DMS79 (cell line): Measurements from ENCODE around the gene NELL1.
"Not testable (repeated sequence)": the region's sequence is repeated elsewhere in the genome, so short reads cannot be mapped to it uniquely, and the experiment has no call there.

Experiments
- DNase-seq: peaks from one replicate; lab custom pipeline; 2025; lab: John Stamatoyannopoulos, UW

Gene NELL1

DNA sequence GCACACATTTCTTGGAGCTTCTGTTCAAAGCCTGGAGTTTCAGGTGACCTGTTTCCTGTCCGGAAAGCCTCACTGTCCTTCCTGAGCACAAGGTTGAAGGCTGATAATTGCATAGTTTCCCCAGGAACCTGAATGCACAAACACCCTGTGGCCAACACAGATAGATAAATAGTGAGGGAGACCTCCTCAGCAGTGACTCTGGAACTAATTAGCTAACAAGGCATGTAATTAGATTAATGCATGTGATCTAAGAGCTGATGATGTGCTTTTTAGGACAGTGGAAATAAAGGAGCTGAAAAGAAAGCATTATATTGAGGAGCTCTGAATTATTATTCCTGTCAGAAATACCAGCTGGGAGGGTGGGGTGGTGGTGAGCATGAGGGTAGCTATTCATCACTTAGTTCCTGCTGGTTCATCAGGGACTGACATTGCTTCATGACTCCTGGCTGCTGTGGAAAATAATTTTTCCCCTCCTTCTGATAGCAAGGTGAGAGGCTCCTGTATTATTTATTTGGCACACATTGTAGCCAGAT is 101.1 kb downstream of the NELL1 start:
- DNase-seq: no peak

DNA sequence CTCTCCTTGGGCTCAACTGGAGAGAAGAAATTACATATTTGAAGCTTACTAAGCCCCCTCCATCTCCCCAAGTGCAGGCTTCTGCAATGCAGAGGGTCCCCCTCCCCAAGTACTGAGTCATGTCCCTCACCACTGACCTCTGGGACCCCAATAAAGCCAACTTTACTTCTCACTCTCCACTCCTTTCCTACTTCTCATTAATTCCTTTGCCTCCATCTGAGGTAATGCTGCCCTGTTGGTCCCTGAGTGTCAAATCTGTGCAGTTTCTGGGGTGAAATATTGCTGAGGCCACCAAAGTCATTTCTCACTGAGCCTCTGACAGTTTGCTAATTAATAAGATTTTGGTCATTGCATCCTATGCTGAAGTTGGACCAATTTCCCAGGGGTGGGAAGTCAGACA is 101.6 kb downstream of the NELL1 start:
- DNase-seq: no peak

DNA sequence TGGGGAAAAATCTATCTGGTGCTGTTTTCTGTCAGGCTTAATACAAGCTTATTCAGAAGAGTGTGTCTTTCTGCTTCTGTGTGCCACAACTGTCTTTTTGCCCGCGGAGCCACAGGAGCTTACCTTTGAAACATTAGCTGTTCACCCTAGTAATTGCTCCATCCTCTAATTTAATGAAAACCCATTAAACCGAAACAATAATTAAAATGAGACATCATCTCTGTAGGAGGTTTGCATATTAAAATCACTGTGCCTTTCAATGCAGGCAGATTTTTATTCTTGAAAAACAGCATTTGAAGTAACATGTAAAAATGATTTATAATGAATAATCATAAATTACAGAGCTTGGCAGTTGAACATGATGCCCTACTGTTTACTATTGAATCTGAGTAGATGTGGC is 102.3 kb downstream of the NELL1 start:
- DNase-seq: no peak

DNA sequence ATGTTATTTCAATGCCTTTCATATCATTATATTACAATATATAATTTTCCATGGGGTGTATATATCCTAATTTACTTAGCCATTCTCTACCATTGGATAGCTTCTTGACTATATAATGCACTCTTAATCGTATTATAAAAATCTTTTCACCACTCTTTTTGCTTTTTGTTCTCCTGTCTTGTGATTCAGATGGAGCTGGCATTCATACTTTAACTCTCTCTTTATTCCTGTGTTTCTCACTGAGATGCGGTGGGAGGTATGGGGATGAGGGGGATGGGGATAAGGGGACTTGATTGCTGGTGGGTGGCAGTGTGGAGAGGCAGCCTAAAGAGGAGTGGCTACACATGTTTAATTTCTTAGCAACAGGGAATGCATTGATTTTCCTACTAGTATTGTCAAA is 105.9 kb downstream of the NELL1 start:
- DNase-seq: no peak

DNA sequence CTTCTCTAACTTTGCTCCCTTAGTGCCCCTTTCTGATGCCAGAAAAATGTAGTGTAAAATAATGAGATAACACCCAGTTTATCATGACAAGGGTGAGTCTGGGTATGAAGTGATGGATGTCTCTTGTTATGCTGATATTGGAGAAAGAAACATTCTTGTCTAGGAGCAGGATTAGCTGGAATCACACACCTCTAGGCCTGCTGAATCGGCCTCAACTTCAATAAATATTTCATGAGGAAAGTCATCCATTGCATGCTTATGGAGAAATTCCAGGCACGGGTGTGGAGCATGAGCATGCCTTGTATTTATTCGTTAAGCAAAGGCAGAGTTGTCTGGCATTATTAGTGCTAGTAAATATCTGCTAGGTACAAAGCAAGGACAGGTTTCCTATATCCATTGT is 113.4 kb downstream of the NELL1 start:
- no peak for DNase-seq

DNA sequence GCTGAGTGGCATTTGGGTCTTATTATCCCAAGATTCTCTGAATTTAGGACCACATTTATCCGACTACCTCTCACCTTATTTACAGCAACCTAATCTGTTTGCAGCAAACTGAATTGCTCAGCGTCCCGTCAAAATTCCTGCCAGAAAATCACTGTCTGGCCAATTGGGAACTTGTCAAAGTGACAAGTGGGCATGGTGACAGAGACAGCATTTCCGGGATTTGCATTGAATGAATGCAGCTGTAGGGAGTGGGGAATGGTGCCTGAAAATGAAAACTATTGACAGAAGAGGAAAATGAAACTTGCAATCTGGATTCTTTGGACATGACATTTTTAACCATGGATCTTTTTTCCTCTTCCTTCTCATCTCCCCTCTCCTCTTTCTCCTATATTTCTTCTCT is 113.8 kb downstream of the NELL1 start:
- DNase-seq: no peak

DNA sequence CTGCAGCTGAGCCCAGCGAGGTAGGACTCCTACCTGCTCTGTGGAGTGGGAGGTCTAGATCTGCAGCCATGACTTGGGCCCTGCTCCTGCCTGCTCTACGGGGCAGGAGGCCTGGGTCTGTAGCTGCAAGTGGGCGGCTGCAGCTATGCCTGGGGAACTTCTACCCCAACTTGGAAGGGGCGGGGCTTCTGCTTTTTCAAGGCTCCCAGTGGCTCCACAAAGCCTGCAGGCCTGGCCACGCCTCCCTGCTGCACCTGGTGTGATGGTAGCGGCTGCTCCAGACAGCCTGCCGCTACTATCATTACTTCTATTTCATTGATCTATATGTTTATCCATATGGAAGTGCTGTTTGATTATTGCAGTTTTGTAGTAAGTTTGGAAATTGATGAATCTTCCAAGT is 121.2 kb downstream of the NELL1 start:
- no peak for DNase-seq

DNA sequence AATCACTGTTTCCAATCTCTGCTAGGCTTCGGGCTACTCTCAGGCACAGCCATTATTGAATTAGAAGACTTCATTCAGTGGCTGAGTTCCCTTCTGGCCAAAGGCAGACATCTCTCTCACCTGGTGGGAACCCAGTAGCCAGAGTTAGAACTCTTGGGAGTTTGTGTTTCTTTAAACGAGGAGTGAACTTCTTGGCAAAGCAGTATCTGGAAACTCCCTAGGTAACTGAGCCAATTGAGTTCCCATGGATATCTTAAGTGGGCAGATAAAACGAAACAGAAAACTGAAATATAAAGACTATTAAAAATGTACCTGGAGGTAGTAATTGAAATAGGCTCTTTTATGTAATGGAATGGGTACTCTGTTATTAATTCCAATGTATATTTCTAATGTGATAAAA is 125.6 kb downstream of the NELL1 start:
- DNase-seq: no peak

DNA sequence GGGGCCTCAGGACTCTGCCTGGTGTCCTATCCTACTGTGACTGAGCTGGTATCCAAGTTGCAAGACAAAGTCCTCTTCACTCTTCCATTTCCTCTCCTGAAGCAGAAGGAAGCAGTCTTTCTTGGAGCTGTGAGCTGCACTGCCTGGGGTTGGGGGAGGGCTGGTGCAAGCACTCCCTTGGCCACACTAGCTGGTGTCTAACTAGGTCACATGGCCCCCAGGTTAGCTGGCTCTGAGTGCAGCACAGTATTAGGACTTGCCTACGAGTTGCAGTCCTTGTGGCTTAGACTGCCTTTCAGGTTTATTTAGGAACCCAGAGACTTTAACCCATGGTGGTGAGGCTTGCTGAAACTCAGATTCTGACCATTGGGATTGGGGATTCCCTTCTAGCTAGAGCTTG is 138.9 kb downstream of the NELL1 start:
- DNase-seq: no peak

DNA sequence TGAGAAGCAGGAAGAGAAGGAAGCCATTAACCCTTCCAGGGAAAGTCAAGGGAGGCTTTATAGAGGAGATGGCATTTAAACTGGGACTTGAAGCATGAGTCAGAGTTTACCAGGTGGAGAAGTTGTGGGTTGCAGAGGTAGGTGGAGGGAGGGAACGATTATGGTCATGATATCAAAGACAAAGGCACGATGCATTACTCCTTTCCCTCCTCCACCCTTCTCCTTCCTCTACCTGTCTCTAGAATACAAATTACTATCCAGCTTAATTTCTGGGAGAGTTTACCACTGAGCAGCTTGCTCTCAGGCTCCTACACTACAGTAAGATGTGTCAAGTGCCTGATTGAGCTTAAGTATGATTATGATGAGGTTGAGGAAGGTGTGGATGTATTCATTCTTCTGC is 151.7 kb downstream of the NELL1 start:
- no peak for DNase-seq

DNA sequence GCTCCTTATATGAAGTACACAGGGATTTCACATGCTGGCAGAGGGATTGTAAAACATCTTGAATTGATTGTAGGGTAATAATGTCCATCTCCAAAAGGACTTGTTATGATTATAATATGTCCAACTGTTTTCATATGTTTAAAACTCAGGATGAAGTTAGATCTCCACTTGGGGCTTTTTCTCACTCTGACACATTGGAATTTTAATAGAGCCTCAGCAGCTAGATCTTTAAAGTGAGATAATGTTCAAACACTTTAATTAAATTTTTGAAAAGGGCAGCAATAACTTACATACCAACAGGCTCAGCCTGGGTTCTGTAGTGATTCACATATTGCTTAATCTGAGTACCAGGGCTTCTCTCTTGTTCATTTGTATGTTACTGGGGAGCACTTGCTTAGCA is 152.1 kb downstream of the NELL1 start:
- no peak for DNase-seq

DNA sequence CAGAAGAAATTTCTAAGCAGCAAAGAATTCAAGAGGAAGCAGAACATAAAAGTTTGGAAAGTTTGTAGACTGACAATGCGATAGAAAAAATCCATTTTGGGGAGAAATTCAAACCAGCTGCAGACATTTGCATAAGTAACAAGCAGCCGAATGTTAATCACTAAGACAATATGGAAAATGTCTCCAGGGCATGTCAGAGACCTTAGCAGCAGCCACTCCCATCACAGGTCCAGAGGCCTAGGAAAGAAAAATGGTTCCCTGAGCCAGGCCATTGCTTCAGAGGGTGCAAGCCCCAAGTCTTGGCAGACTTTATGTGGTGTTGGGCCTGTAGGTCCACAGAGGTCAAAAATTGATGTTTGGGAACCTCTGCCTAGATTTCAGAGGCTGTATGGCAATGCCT is 155.4 kb downstream of the NELL1 start:
- no peak for DNase-seq

DNA sequence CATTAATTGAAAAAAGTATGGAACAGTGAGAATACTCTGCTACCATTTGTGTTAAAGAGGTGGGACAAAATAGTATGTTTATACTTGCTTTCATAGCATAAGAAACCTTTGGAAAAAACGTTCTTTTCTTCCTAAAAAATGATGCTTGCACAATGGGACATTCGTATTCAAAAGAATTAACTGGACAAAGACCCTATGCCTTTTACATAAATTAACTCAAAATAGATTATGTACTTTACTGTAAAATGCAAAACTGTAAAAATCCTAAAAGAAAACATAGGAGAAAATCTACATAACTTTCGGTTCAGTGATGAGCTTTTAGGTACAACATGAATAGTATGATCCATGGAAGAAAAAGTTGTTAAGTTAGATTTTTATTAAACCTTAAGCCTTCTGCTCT is 166.2 kb downstream of the NELL1 start:
- no peak for DNase-seq

DNA sequence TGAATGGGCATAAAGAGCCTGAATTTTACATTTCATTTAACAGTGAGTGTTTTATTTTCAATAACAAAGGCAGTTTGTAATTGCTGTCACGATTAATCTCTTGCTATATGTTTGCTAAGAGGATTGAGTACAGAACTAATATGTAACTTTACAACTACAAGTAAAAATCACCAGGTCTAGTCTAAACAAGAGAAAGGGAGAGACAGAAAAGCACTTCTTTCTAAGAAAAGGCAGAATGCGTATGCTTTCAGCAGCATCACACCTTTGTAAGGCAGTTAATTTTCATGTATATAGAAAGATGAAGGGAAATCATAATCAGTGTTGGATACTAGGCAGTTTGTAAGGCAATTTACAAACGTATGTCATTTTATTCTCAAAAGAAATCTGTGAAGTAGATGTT is 169.8 kb downstream of the NELL1 start:
- DNase-seq: no peak

DNA sequence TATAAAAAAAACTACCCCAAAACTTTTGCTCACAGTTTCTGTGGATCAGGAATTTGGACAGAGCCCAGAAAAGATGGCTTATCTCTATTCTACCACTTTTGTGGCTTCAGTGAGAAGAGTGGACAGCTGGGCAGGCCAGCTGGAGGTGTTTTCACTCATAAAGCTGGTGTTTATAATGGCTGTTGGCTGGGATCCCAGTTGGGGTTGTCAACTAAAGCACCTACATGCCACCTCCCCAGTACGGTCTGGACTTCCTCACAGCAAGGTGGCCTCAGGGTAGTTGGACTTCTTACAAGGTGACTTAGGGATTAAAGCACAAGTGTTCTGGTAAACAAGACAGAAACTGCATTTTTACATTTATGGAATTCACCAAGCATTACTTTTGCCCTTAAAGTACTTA is 171.0 kb downstream of the NELL1 start:
- peak; percentile 53 for DNase-seq

DNA sequence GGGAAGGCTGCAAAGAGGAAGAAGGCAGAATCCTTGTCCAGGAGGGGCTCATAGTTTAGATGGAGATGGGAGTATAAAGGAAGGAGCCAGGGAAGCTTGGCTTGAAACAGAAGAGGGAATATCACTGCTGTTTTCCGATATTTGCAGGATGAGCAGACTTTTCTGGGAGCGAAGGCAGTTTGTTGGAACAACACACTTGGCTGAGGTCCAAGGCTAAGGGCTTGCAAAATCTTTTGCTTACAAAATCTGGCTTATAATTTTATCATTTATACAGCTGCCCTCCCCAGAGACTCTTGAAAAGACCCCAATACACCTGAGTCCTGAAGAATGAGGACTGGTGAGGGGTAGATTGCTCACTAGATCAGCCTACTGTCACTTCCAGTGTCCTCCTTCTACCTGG is 174.8 kb downstream of the NELL1 start:
- no peak for DNase-seq

DNA sequence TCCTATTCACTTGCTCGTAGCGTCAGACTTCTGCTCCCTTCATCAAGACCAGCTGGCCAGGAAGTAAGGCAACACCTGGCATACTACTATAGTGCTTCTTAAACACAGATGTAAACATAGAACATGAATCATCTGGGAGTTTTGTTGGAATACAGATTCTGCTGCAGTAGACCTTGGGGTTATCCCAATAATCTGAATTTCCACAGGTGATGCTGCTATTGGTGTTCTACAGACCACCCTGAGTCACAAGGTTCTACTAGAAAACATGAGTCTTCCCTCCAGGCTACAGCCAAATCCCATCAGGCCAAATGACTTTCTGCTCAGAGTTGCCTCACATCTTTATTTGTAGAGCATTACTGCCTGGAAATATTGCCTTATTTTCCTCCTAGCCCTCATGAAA is 175.2 kb downstream of the NELL1 start:
- no peak for DNase-seq

DNA sequence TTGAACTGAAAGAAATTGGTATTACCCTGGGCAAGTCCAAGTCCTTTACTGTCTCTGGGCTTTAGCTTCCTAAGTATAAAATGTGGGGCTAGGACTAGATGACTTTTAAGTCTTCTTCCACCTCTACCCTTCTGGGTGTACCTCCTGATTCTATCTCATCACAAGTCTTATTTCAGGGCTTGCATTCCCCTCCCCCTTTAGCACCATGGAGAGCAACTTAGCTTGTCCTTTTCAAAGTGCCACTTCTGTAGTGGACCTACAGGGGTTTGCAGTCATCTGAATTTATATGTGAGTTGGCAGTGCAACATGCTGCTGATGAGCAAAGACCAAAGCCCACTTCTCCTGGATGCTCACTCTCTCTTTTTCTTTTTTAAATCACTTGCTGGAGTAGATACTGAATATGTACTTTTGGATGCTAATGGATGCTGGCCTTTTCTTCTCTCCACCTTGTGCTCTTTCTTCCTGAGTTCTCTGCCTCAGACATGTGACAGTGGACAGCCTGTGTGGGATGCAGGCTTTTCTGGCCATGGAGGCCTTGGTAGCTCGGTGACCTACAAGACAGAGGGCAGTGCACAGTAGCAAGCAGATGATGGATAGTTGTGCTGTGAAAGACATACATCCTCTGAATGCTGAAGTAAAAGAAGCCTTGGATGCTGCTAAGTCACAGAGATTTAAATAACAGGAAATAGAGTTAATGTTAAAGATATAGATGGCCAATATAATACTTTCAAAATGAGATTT is 185.0 kb downstream of the NELL1 start:
- DNase-seq: no peak

DNA sequence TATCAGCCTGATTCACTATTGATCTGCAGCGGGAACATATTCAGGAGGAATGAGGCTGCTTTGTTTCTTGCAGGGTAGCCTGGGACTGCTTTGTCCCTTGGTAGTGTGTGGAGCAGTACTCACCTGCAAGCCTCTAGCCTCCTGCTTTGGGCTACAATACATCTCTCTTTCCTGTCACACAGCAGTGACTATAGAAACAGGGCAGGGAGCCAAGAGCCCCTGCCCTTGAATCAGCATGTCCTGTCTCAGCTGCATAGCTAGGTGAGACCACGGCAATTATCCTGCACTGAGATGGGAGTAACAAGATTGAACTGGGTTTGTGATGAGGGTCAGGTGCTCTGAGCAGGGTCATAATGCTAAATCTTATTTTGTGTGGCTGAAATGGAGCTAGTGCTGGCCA is 191.9 kb downstream of the NELL1 start:
- DNase-seq: peak; percentile 22

DNA sequence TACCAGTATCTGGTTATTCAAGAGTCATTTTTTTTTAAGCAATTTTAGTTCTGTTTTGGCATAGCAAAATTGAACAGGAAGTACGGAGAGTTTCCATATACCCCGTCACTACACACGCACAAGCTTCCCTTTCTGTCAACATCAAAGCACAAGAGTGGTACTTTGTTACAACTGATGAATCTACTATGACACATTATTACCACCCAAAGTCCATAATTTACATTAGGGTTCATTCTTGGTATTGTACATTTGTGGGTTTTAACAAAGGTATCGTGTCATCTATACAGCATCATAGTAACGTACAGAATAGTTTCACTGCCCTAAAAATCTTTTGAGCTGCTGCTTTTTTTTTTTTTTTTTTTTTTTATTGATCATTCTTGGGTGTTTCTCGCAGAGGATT is 192.9 kb downstream of the NELL1 start:
- not testable (repeated sequence) for DNase-seq

DNA sequence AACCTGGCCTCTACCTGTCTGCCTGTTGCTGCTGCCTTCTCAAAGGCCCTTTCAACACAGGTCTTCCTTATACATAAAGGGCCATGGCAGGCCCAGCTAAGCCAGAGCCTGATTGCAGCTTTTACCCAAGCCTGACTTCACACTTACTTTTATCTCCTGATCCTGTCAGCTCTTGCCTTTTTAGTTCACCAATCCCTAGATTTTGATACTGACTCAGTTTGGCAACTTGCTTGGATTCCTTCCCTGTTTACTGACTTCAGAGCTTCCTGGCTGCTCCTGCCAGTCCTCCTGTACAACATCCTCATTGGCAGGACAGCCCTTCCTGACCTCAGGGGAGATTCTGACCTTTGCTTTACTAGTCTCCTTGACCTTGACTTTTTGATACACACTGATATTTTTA is 195.2 kb downstream of the NELL1 start:
- no peak for DNase-seq

DNA sequence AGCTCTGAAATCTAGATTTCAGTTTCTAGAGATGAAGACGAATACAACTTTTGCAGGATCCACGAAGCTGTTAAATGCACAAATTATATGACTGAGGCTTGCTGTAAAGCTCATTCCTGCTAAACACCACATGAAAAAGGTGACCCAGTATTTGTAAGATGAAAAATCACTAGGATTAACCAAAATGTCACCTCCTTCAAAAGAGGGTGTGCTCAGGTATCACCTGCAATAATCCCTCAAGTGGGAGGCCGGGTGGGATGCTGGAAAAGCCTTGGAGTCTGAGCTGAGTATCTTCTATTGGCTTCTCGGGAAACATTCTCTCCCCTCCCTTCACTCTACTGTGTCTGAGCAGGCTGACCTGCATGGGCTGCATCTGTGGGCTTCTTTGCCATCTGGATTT is 195.8 kb downstream of the NELL1 start:
- DNase-seq: no peak

DNA sequence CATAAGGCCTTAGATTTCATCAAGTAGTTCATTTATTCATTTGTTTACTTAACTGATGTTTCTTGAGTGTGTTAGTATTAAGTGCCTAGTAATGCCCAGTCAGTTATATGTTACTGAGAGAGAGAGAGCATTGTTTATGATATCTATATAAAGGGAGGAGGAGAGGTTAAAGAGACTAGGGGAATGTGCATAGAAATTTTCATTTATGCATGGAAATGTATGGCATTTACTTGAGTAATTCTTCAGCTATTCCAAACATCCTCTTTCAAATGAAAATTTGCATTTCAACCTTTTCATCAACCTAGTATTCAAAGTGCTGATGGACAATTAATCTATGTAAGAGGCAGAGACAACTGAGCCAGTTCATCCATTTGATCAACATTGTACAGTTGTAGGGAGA is 199.7 kb downstream of the NELL1 start:
- no peak for DNase-seq

DNA sequence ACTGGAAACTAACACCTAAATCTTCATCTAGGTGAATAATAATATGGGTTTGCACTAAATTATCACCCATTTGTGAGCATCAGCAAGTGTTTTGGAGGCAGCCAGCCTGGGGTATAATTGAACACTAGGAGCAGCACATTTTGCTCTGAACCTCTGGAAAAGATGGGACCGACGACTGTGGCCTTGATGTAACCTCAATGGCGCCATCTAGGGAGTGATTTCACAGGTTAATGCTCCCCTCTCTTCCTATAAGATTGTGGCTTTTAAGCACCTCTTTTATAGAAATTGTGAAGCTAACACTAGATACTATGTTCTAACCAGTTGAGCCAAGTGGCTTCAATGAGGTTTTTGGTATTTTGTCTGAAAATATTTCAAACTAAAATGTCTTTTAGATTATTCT is 203.7 kb downstream of the NELL1 start:
- no peak for DNase-seq
